Naive thymus-derived CD4-positive, alpha-beta T cell (primary cell): ENCODE data around the gene ASS1. TPM values are rescaled to one million over a fixed set of nuclear protein-coding genes. Genes with fewer than 3 reads are reported as not detected.

Experiments used
- ATAC-seq: fragments of 150-1000 bp; cut with Tn5 transposase; 2 replicates; pipeline ENCODE4 v1.10.0; 2021; ENCODE audit warnings: mild to moderate bottlenecking, moderate library complexity
- CTCF ChIA-PET: fragments of 350-600 bp; sonication (Branson Sonifier 250); formaldehyde crosslinking; loops from one replicate; lab custom pipeline; 2021; ENCODE audit warnings: antibody characterized with exemption; lab: Charles Lee
- POLR2A ChIA-PET: fragments of 350-600 bp; sonication (Branson Sonifier 250); formaldehyde crosslinking; loops from one replicate; lab custom pipeline; 2021; ENCODE audit warnings: antibody characterized with exemption, inconsistent platforms; lab: Charles Lee
- DNase-seq, 9 donors: peaks; one replicate each; pipeline versions ENCODE4 v3.0.0 to v3.0.0-alpha.2; 2020 to 2022; ENCODE audit warnings: mixed read lengths in 1 of 9
- H3K27ac ChIP-seq: one replicate; pipeline ENCODE4 v1.7.0; 2013; ENCODE audit warnings: mild to moderate bottlenecking, low read depth, low read length, moderate library complexity
- H3K27me3 ChIP-seq, 2 donors: one replicate each; pipeline ENCODE4 v1.7.0; 2013; ENCODE audit warnings: low read length in 2 of 2, mild to moderate bottlenecking in 2 of 2, moderate library complexity in 2 of 2; ENCODE audit not compliant: control insufficient read depth in 2 of 2, insufficient read depth in 2 of 2
- H3K36me3 ChIP-seq, 3 experiments: 1 replicate in 2 of 3; 2 replicates in 1 of 3; pipeline ENCODE4 v1.7.0; 2013; ENCODE audit warnings: low read length in 3 of 3, mild to moderate bottlenecking in 3 of 3, moderate library complexity in 1 of 3; ENCODE audit not compliant: insufficient read depth in 3 of 3, control insufficient read depth in 2 of 3
- H3K4me1 ChIP-seq, 2 donors: one replicate each; pipeline ENCODE4 v1.7.0; 2013; ENCODE audit warnings: low read length in 2 of 2, mild to moderate bottlenecking in 2 of 2, moderate library complexity in 1 of 2; ENCODE audit not compliant: control insufficient read depth in 2 of 2, insufficient read depth in 2 of 2
- H3K4me3 ChIP-seq: 2 replicates; pipeline ENCODE4 v1.7.0; 2013; ENCODE audit warnings: mild to moderate bottlenecking, low read length
- H3K9me3 ChIP-seq, 3 experiments: 1 replicate in 2 of 3; 2 replicates in 1 of 3; pipeline ENCODE4 v1.7.0; 2013; ENCODE audit warnings: low read length in 3 of 3; ENCODE audit not compliant: control insufficient read depth in 2 of 3
- H3K27ac Mint-ChIP-seq, 9 donors: one replicate each; pipeline ENCODE4 v1.8.0; 2020 to 2022; ENCODE audit warnings: mixed read lengths in 9 of 9, mild to moderate bottlenecking in 8 of 9, moderate library complexity in 5 of 9, inconsistent platforms in 2 of 9
- H3K27me3 Mint-ChIP-seq, 5 donors: one replicate each; pipeline ENCODE4 v1.8.0; 2021 to 2022; ENCODE audit warnings: mixed read lengths in 5 of 5, mild to moderate bottlenecking in 1 of 5
- H3K36me3 Mint-ChIP-seq, 5 donors: one replicate each; pipeline ENCODE4 v1.8.0; 2020 to 2022; ENCODE audit warnings: mixed read lengths in 5 of 5, mild to moderate bottlenecking in 3 of 5, inconsistent platforms in 1 of 5
- H3K4me1 Mint-ChIP-seq, 7 donors: one replicate each; pipeline ENCODE4 v1.8.0; 2020 to 2022; ENCODE audit warnings: mixed read lengths in 7 of 7, mild to moderate bottlenecking in 3 of 7, inconsistent platforms in 1 of 7
- H3K4me3 Mint-ChIP-seq, 10 donors: one replicate each; pipeline ENCODE4 v1.8.0; 2020 to 2022; ENCODE audit warnings: mild to moderate bottlenecking in 10 of 10, mixed read lengths in 10 of 10, moderate library complexity in 6 of 10, inconsistent platforms in 2 of 10
- H3K9me3 Mint-ChIP-seq, 11 donors: one replicate each; pipeline ENCODE4 v1.8.0; 2020 to 2022; ENCODE audit warnings: mixed read lengths in 11 of 11, mild to moderate bottlenecking in 4 of 11, inconsistent platforms in 1 of 11, moderate library complexity in 1 of 11
- intact Hi-C, 2 donors: fragments of 100-400 bp; cut with micrococcal nuclease; formaldehyde crosslinking; loops; one replicate each; pipeline ENCODE4 v1.15.1; 2023
- polyA plus RNA-seq, 2 donors: library from polyadenylated mRNA; unstranded; fragments of 300-500 nt; fragmentation: Illumina TruSeq; gene quantifications; one replicate each; pipeline ENCODE4 v1.2.3, GENCODE V29; 2021
- total RNA-seq, 6 experiments: library from RNA in 5 of 6; stranded (reverse) in 5 of 6; gene quantifications; 1 replicate in 5 of 6; 2 replicates in 1 of 6; pipeline ENCODE4 v1.2.3 and lab custom pipeline; 2021 to 2026

ASS1 gene
- total and polyA plus RNA-seq, 7 experiments from 2014 or later = 0.50 to 5.8 TPM; not detected in 5

- no peak overlapping the region for H3K27ac ChIP-seq
- Mint-ChIP-seq H3K27me3 (peaks cover 8 to 28% (median 18%) of the 10 kb centered on the region in 5 donors), H3K9me3 (peaks cover 0 to 3% (median 0%) of the 10 kb centered on the region in 11 donors), H3K27ac (no peak overlapping the region), H3K36me3 (no peaks in the 10 kb centered on the region), H3K4me1 (peaks cover 0 to 6% (median 0%) of the 10 kb centered on the region in 7 donors), H3K4me3 (no peak overlapping the region)
- H3K36me3 ChIP-seq = no peaks in the 10 kb centered on the region
- no peaks in the 10 kb centered on the region for H3K9me3 ChIP-seq
- intact Hi-C loops = no loop called here
- ChIA-PET CTCF (no interaction called here), POLR2A (no interaction called here)
- ATAC-seq (no peak), DNase-seq (no peak)
- no peaks in the 10 kb centered on the region for H3K27me3 ChIP-seq
- no peak overlapping the region for H3K4me3 ChIP-seq
- H3K4me1 ChIP-seq = no peaks in the 10 kb centered on the region
Measured at GRCh38 chr9:130429381-130429780, 15.4 kb upstream of the ASS1 start.

GRCh38 chr9:130429831-130430230 lies 14.9 kb upstream of the ASS1 start:
- Histone ChIP-seq H3K27ac (no peak overlapping the region), H3K9me3 (no peaks in the 10 kb centered on the region), H3K27me3 (no peaks in the 10 kb centered on the region), H3K4me1 (no peaks in the 10 kb centered on the region), H3K4me3 (no peak overlapping the region), H3K36me3 (no peaks in the 10 kb centered on the region)
- Mint-ChIP-seq H3K4me1 (peaks cover 0 to 6% (median 0%) of the 10 kb centered on the region in 7 donors), H3K27ac (no peak overlapping the region), H3K36me3 (no peaks in the 10 kb centered on the region), H3K4me3 (no peak overlapping the region), H3K9me3 (peaks cover 0 to 3% (median 0%) of the 10 kb centered on the region in 11 donors), H3K27me3 (peaks cover 12 to 32% (median 22%) of the 10 kb centered on the region in 5 donors)
- intact Hi-C loops = no loop called here
- POLR2A ChIA-PET = no interaction called here
- ATAC-seq = no peak
- DNase-seq = no peak
- CTCF ChIA-PET = no interaction called here

- Histone ChIP-seq H3K4me1 (no peaks in the 10 kb centered on the region), H3K4me3 (no peak overlapping the region), H3K36me3 (no peaks in the 10 kb centered on the region), H3K27me3 (no peaks in the 10 kb centered on the region), H3K27ac (no peak overlapping the region), H3K9me3 (no peaks in the 10 kb centered on the region)
- intact Hi-C loops = no loop called here
- DNase-seq (no peak), ATAC-seq (no peak)
- ChIA-PET CTCF (no interaction called here), POLR2A (no interaction called here)
- H3K4me1 Mint-ChIP-seq = peaks cover 0 to 6% (median 0%) of the 10 kb centered on the region in 7 donors
- H3K4me3 Mint-ChIP-seq = no peak overlapping the region
- H3K9me3 Mint-ChIP-seq = peaks cover 0 to 3% (median 0%) of the 10 kb centered on the region in 11 donors
- peaks cover 13 to 36% (median 25%) of the 10 kb centered on the region in 5 donors for H3K27me3 Mint-ChIP-seq
- H3K27ac Mint-ChIP-seq = no peak overlapping the region
- no peaks in the 10 kb centered on the region for H3K36me3 Mint-ChIP-seq
Measured at GRCh38 chr9:130430232-130430631, 14.5 kb upstream of the ASS1 start.

GRCh38 chr9:130430734-130431535 lies 13.8 kb upstream of the ASS1 start:
- Mint-ChIP-seq H3K4me3 (peak overlapping the region in 1 of 10 donors; percentile 34), H3K27me3 (peaks cover 19 to 43% (median 27%) of the 10 kb centered on the region in 5 donors), H3K27ac (no peak overlapping the region), H3K9me3 (peaks cover 0 to 3% (median 0%) of the 10 kb centered on the region in 11 donors), H3K36me3 (no peaks in the 10 kb centered on the region), H3K4me1 (peaks cover 0 to 6% (median 0%) of the 10 kb centered on the region in 7 donors)
- no peak for DNase-seq
- no peaks in the 10 kb centered on the region for H3K36me3 ChIP-seq
- no peak overlapping the region for H3K27ac ChIP-seq
- no peaks in the 10 kb centered on the region for H3K27me3 ChIP-seq
- no peak for ATAC-seq
- ChIA-PET CTCF (no interaction called here), POLR2A (no interaction called here)
- intact Hi-C loops = no loop called here
- H3K4me1 ChIP-seq = no peaks in the 10 kb centered on the region
- H3K4me3 ChIP-seq = no peak overlapping the region
- no peaks in the 10 kb centered on the region for H3K9me3 ChIP-seq

DNA sequence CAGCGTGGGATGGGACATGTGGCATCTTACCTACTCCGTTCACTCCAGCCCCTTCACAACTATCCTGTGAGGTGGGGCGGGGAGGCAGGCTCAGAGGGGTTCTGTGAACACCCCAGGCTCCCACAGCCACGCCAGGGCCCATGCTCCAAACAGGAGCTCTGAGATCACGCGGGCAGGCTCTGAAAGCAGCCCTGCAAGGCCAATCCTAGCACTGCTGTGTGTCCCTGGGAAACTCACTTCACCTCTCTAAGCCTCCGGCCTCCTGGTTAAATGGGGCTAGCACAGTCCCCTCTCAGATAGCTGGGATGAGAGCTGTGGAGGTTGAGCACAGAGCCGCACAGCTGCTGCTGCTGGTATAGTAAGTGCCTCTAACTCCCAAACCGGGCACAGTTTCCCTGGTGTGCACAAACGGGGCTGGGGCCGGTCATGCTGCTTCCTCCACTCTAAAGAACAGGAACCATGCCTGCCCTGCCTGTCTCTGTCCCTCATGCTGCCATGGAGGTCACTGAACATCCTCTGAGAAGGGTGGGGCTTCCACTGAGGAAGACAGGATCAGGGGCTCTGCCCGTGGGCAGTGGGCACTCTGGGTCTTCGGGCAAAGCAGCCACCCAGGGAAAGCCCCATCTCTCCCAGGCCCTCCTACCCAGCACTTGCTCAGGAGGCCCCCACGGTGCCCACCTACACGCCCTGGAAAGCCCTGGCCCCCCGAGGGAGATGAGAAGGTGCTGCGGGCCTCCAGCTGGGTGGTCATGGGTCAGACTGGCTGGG lies 13.0 kb upstream of the ASS1 start:
- POLR2A ChIA-PET = no interaction called here
- ATAC-seq = no peak
- no peaks in the 10 kb centered on the region for H3K9me3 ChIP-seq
- Mint-ChIP-seq H3K36me3 (no peaks in the 10 kb centered on the region), H3K27ac (no peak overlapping the region), H3K4me1 (peaks cover 0 to 6% (median 0%) of the 10 kb centered on the region in 7 donors), H3K27me3 (peaks cover 24 to 48% (median 34%) of the 10 kb centered on the region in 5 donors), H3K4me3 (no peak overlapping the region), H3K9me3 (peaks cover 0 to 3% (median 0%) of the 10 kb centered on the region in 11 donors)
- no peaks in the 10 kb centered on the region for H3K27me3 ChIP-seq
- intact Hi-C loops = no loop called here
- H3K4me1 ChIP-seq = no peaks in the 10 kb centered on the region
- H3K4me3 ChIP-seq = no peak overlapping the region
- H3K27ac ChIP-seq = no peak overlapping the region
- CTCF ChIA-PET = no interaction called here
- DNase-seq = no peak
- no peaks in the 10 kb centered on the region for H3K36me3 ChIP-seq

GRCh38 chr9:130432362-130432761 lies 12.4 kb upstream of the ASS1 start:
- ATAC-seq = no peak
- Histone ChIP-seq H3K36me3 (no peaks in the 10 kb centered on the region), H3K4me1 (no peaks in the 10 kb centered on the region), H3K9me3 (no peaks in the 10 kb centered on the region), H3K27me3 (no peaks in the 10 kb centered on the region), H3K27ac (no peak overlapping the region), H3K4me3 (no peak overlapping the region)
- Mint-ChIP-seq H3K4me1 (peaks cover 0 to 6% (median 0%) of the 10 kb centered on the region in 7 donors), H3K36me3 (no peaks in the 10 kb centered on the region), H3K27ac (no peak overlapping the region), H3K27me3 (peaks cover 28 to 54% (median 37%) of the 10 kb centered on the region in 5 donors), H3K9me3 (peaks cover 0 to 3% (median 0%) of the 10 kb centered on the region in 11 donors), H3K4me3 (peak overlapping the region in 2 of 10 donors; percentile 54 to 62)
- ChIA-PET CTCF (no interaction called here), POLR2A (no interaction called here)
- intact Hi-C loops = no loop called here
- no peak for DNase-seq
